NK-92 treated with Interleukin-12 subunit alpha and Interleukin-12 subunit beta, amount 100 ng/mL, for 24 hours (cell line): ENCODE data around the gene FBXO22.
"Not testable (repeated sequence)": the region's sequence is repeated elsewhere in the genome, so short reads cannot be mapped to it uniquely, and the experiment has no call there.

Experiments used
- DNase-seq: peaks from one replicate; lab custom pipeline; 2025; lab: John Stamatoyannopoulos, UW

FBXO22 gene

DNA sequence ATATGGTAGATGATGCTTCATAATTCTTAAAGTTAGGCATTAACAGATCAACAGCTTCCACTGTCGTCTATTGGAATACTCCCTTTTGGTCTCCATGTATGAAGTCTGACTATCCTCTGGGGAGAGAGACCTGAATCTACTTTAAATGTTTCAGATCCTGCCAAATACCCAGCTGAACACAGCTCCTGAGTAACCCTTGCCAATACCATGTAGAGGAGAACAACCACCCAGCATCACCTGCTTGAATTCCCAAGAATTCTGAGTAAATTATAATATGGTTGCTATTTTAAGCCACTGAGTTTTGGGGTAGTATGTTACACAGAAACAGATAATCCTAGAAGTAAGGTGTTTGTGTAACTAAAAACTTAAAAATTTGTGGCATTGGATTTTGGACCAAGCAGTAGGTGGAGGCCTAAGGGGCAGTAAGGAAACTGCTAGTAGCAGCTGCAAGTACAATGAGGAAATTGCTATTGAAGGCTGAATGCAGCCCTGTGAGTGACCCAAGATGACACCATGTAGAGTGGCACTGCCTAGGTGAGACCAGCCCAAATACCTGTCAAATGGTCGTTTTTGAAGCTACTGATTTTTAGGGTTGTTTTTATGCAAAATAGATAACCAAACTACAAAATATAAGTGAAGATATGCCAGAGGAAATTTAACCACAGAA lies 77.6 kb downstream of the FBXO22 start:
- no peak for DNase-seq

GRCh38 chr15:75982468-75982867 lies 78.8 kb downstream of the FBXO22 start:
- DNase-seq: no peak

GRCh38 chr15:75984706-75985105 lies 81.0 kb downstream of the FBXO22 start:
- not testable (repeated sequence) for DNase-seq

DNA sequence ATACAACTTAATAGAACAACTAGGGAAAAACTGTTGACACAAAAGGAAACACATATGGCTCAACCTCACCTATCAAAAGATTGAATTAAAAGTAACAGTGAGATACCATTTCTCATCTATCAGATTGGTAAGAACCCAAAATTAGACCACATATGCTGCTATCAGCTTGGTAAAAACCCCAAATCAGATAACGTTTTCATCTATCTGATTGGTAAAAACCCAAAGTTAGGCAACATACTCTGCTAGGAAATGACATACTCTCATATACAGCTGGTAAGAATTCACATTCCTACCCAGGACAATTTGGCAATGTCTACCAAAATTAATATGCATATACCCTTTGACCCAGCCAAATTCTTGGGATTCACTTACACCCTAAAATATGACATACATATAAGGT lies 82.3 kb downstream of the FBXO22 start:
- DNase-seq: no peak

- no peak for DNase-seq
These were observed 85.4 kb downstream of the FBXO22 start for GRCh38 chr15:75989045-75989444.

- no peak for DNase-seq
These were observed 86.2 kb downstream of the FBXO22 start for GRCh38 chr15:75989875-75990274.
